Gastrocnemius medialis (tissue), 4 donors: ENCODE results near the gene EVC. TPM values are rescaled to one million over a fixed set of nuclear protein-coding genes. Genes with fewer than 3 reads are reported as not detected.
A peak's percentile ranks its signal among the peaks of the same experiment; 100 is the strongest.

Experiments
- ATAC-seq, 2 donors: fragments of 150-250 bp; one replicate each; pipeline ENCODE4 v1.9.1; 2016
- DNase-seq, 2 donors: peaks; one replicate each; pipeline ENCODE4 v3.0.0-alpha.2; 2019
- H3K27ac ChIP-seq, 4 donors: fragments of 200-600 bp; sonication (generic); 1 replicate in 1 of 4; 2 replicates in 3 of 4; pipeline ENCODE4 v1.5.1; 2016 to 2018; ENCODE audit warnings: mild to moderate bottlenecking in 2 of 4, moderate library complexity in 1 of 4
- H3K27me3 ChIP-seq, 3 donors: fragments of 200-600 bp; sonication (generic) in 2 of 3; 1 replicate in 1 of 3; 2 replicates in 2 of 3; pipeline versions ENCODE4 v1.5.1 to v1.6.0; 2016 to 2019; ENCODE audit warnings: mild to moderate bottlenecking in 1 of 3, moderate library complexity in 1 of 3
- H3K36me3 ChIP-seq, 2 donors: fragments of 200-600 bp; sonication (generic) in 1 of 2; one replicate each; pipeline ENCODE4 v1.5.1; 2017 to 2018
- H3K4me1 ChIP-seq, 2 donors: fragments of 200-600 bp; sonication (generic) in 1 of 2; one replicate each; pipeline ENCODE4 v1.5.1; 2016 to 2017; ENCODE audit warnings: mild to moderate bottlenecking in 2 of 2
- H3K4me3 ChIP-seq, 4 donors: fragments of 200-600 bp; sonication (generic) in 3 of 4; 1 replicate in 1 of 4; 2 replicates in 3 of 4; pipeline ENCODE4 v1.5.1; 2016 to 2019; ENCODE audit warnings: mild to moderate bottlenecking in 2 of 4
- H3K9me3 ChIP-seq, 3 donors: fragments of 200-600 bp; sonication (generic) in 2 of 3; 1 replicate in 1 of 3; 2 replicates in 2 of 3; pipeline ENCODE4 v1.5.1; 2016 to 2019
- POLR2A ChIP-seq, 2 donors: fragments of 450-650 bp; IDR thresholded peaks; one replicate each; pipeline ENCODE4 v1.6.1; 2017; ENCODE audit warnings: antibody characterized with exemption in 2 of 2, mild to moderate bottlenecking in 2 of 2, moderate library complexity in 2 of 2
- in situ Hi-C, 4 donors: fragments of 200-750 bp; cut with MboI; loops; one replicate each; pipeline versions ENCODE4 v1.15.0 to v1.8.0; 2017; ENCODE audit warnings: low sequenced_read_pairs in 4 of 4
- intact Hi-C: fragments of 100-400 bp; cut with DNase I; formaldehyde crosslinking; loops from one replicate; pipeline ENCODE4 v1.15.1; 2023; ENCODE audit warnings: low total_unique reads
- total RNA-seq, 4 donors: library from RNA; depleted of rRNA; stranded (reverse); fragments of >200 nt; gene quantifications; one replicate each; pipeline versions ENCODE4 v1.1.0 to v1.2.3, GENCODE V29; 2016
- TF ChIP-seq, protein P1 (sequence below), 5 experiments: fragments of 450-650 bp in 3 of 5; fragments of 200-600 bp in 2 of 5; sonication (generic) in 2 of 5; IDR thresholded peaks in 4 of 5; conservative IDR thresholded peaks in 1 of 5; 1 replicate in 4 of 5; 2 replicates in 1 of 5; pipeline ENCODE4 v1.5.1; 2016 to 2019; ENCODE audit warnings: antibody characterized with exemption in 5 of 5, mild to moderate bottlenecking in 3 of 5, moderate library complexity in 3 of 5

EVC gene
- total RNA-seq: 1 to 10 TPM; 1.5 to 9.8 (median 2.0) TPM

DNA sequence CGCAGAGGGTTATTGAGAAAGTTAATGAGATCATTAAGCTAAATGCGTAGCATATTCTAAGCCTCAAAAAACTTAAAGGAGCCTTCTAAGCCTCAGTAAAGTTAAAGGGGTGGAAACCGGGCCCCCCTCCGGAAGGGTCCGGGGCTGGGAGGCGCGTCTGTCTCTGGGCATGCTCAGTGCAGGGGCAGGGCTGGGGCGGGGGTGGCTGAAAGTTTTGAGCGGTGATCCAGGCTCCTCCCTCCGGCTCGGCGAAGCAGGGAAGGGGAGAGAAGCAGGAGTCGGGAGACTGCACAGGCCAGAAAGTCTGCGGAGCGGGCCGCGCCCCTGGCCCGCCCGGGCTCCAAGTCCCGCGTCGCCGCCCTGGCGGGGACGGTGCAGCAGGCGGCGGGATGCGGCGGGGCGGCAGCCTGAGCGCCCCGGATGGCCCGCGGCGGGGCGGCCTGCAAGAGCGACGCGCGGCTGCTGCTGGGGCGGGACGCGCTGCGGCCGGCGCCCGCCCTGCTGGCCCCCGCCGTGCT, at the start of gene EVC:
Gene EVC (plus strand): TSS at position 241 of the 518 bp plus-strand sequence. CDS start 180 bp downstream, at position 421.
- H3K36me3 ChIP-seq: no peaks in the 10 kb centered on the region
- DNase-seq: peak; percentile 42 to 43
- ATAC-seq: peak; percentile 58 to 64
- H3K4me3 ChIP-seq: peak within 1 kb of the TSS; percentile 39 to 47 (median 43)
- peaks cover 8 to 23% (median 16%) of the 10 kb centered on the region in 3 donors for H3K27me3 ChIP-seq
- intact Hi-C loops (loop anchor here (5.0 kb wide), 1 partner anchor 36 kb away; no protein-coding TSS in a partner anchor), in situ Hi-C loops (no loop called here)
- no peaks in the 10 kb centered on the region for H3K4me1 ChIP-seq
- TF ChIP-seq, protein P1, sequence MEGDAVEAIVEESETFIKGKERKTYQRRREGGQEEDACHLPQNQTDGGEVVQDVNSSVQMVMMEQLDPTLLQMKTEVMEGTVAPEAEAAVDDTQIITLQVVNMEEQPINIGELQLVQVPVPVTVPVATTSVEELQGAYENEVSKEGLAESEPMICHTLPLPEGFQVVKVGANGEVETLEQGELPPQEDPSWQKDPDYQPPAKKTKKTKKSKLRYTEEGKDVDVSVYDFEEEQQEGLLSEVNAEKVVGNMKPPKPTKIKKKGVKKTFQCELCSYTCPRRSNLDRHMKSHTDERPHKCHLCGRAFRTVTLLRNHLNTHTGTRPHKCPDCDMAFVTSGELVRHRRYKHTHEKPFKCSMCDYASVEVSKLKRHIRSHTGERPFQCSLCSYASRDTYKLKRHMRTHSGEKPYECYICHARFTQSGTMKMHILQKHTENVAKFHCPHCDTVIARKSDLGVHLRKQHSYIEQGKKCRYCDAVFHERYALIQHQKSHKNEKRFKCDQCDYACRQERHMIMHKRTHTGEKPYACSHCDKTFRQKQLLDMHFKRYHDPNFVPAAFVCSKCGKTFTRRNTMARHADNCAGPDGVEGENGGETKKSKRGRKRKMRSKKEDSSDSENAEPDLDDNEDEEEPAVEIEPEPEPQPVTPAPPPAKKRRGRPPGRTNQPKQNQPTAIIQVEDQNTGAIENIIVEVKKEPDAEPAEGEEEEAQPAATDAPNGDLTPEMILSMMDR (IDR thresholded peaks at IDR 0.05 in 4 of 5, conservative IDR thresholded peaks at IDR 0.05 in 1 of 5): no peak
- peak; percentile 24 to 35 for TF ChIP-seq POLR2A (IDR thresholded peaks at IDR 0.05)
- H3K27ac ChIP-seq: peak within 1 kb of the TSS; percentile 32 to 67 (median 54)
- H3K9me3 ChIP-seq: no peaks in the 10 kb centered on the region

DNA sequence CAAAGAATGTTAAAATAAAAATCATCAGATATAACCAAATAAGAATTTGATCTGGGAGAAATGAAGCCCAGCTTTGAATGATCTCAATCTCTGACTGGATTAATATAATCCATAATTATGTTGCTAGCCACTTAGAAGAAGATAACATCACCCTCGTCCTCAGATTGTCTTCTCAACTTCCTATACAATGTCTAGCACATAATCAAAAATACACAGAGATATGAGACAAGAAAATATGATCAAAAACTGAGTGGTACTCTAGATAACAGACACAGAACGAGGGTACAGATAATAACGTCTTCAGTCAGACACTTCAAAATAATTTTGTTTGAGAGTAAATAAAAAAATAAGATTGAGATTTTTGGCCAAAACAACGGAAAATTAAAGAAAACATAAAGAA, 49.8 kb upstream of the EVC start:
- H3K4me3 ChIP-seq: no peak overlapping the region
- no peak for DNase-seq
- ATAC-seq: no peak
- TF ChIP-seq, protein P1 (IDR thresholded peaks at IDR 0.05 in 4 of 5, conservative IDR thresholded peaks at IDR 0.05 in 1 of 5): no peak
- TF ChIP-seq POLR2A (IDR thresholded peaks at IDR 0.05): no peak
- H3K4me1 ChIP-seq: no peaks in the 10 kb centered on the region
- no peaks in the 10 kb centered on the region for H3K36me3 ChIP-seq
- no peaks in the 10 kb centered on the region for H3K27me3 ChIP-seq
- intact Hi-C loops (no loop called here), in situ Hi-C loops (no loop called here)
- peaks cover 0 to under 1% (median 0%) of the 10 kb centered on the region in 3 donors for H3K9me3 ChIP-seq
- no peak overlapping the region for H3K27ac ChIP-seq

DNA sequence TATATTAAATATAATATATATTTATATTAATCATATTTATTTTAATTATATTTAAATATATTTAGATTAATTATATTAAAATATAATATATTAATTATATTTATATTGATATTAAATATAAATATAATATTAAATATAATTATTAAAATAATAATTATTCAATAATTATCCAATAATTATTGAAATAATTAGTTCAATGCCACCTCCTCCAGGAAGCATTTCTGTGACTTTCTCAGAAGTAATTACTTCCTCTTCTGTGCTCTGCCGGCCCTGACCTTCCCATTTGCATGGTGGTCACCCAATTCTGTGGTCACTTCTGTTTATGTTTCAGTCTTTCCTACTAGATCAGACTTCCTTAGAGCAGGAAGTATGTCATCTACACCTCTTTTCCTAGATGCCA, 48.4 kb upstream of the EVC start:
- H3K27me3 ChIP-seq: no peaks in the 10 kb centered on the region
- DNase-seq: no peak

DNA sequence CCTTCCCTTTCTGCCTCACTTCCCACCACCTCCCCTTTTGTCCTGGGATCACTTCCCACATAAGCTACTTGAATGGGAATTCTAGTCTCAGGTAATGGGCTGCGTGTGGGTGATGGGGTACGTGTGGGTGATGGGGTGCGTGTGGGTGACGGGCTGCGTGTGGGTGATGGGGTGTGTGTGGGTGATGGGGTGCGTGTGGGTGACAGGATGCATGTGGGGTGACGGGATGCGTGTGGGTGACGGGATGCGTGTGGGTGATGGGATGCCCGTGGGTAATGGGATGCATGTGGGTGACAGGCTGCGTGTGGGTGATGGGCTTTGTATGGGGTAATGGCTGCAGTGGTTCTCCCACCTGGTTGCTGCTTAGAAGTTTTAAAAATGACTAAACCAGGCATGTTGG, 46.2 kb upstream of the EVC start:
- DNase-seq (no peak), ATAC-seq (no peak)
- TF ChIP-seq, protein P1 (IDR thresholded peaks at IDR 0.05 in 4 of 5, conservative IDR thresholded peaks at IDR 0.05 in 1 of 5): no peak
- TF ChIP-seq POLR2A (IDR thresholded peaks at IDR 0.05): no peak
- no peaks in the 10 kb centered on the region for H3K27me3 ChIP-seq
- H3K36me3 ChIP-seq: no peaks in the 10 kb centered on the region
- intact Hi-C loops (no loop called here), in situ Hi-C loops (no loop called here)
- H3K4me3 ChIP-seq: no peak overlapping the region
- H3K9me3 ChIP-seq: peaks cover 0 to 4% (median 0%) of the 10 kb centered on the region in 3 donors
- H3K27ac ChIP-seq: no peak overlapping the region
- H3K4me1 ChIP-seq: no peaks in the 10 kb centered on the region

More for the DNA sequence above, 48.4 kb upstream of the EVC start:
- H3K9me3 ChIP-seq: peaks cover 0 to 4% (median 0%) of the 10 kb centered on the region in 3 donors
- intact Hi-C loops: no loop called here
- in situ Hi-C loops: no loop called here
- H3K36me3 ChIP-seq: no peaks in the 10 kb centered on the region
- H3K4me3 ChIP-seq: no peak overlapping the region
- ATAC-seq: no peak
- H3K4me1 ChIP-seq: no peaks in the 10 kb centered on the region
- no peak overlapping the region for H3K27ac ChIP-seq
- TF ChIP-seq, protein P1 (IDR thresholded peaks at IDR 0.05 in 4 of 5, conservative IDR thresholded peaks at IDR 0.05 in 1 of 5): no peak
- TF ChIP-seq POLR2A (IDR thresholded peaks at IDR 0.05): no peak

DNA sequence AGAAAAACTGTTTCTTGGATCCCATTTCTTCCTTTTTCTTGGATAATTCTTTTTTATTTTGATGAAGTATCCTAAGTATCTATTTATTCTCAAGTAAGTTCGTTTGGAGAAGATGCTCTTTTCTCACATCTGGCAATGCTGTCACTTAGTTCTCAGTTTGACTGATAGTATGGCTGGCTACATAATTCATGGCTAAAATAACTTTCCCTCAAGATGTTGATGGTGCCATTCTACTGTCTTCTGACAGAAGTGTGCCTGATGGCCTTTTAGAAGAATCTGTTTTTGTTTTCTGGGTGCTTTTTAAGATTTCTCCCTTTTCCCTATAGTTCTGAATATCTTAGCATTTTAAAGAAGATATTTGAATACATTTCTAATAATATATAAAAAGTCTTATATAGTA, 44.3 kb upstream of the EVC start:
- Histone ChIP-seq H3K36me3 (no peaks in the 10 kb centered on the region), H3K4me1 (no peaks in the 10 kb centered on the region), H3K4me3 (no peak overlapping the region), H3K9me3 (peaks cover 0 to 4% (median 0%) of the 10 kb centered on the region in 3 donors), H3K27ac (no peak overlapping the region), H3K27me3 (no peaks in the 10 kb centered on the region)
- ATAC-seq: no peak
- in situ Hi-C loops: no loop called here
- TF ChIP-seq, protein P1 (IDR thresholded peaks at IDR 0.05 in 4 of 5, conservative IDR thresholded peaks at IDR 0.05 in 1 of 5): no peak
- no peak for TF ChIP-seq POLR2A (IDR thresholded peaks at IDR 0.05)
- intact Hi-C loops: no loop called here
- DNase-seq: no peak
